GM12864 (cell line): ENCODE results near the gene NEURL1B.
"Not testable (repeated sequence)": the region's sequence is repeated elsewhere in the genome, so short reads cannot be mapped to it uniquely, and the experiment has no call there.

ENCODE experiments used
- DNase-seq: peaks from one replicate; pipeline ENCODE4 v3.0.0-alpha.2; 2011; ENCODE audit warnings: low read depth
- H3K4me3 ChIP-seq: 2 replicates; pipeline ENCODE4 v1.5.1; 2011; ENCODE audit warnings: mild to moderate bottlenecking, low read depth, low read length, control low read depth
- CTCF ChIP-seq: IDR thresholded peaks from 2 replicates; pipeline ENCODE4 v1.5.1; 2011; ENCODE audit warnings: low read depth, mild to moderate bottlenecking, moderate library complexity, low read length, control low read depth, inconsistent platforms; ENCODE audit errors: missing control alignments

The NEURL1B gene

GRCh38 chr5:172595596-172596455 is 45.2 kb upstream of the NEURL1B start:
- no peak for TF ChIP-seq CTCF
- H3K4me3 ChIP-seq = no peak overlapping the region
- no peak for DNase-seq

- DNase-seq = no peak
- no peak for TF ChIP-seq CTCF
- H3K4me3 ChIP-seq = no peak overlapping the region
Observed at GRCh38 chr5:172596638-172597231, 44.3 kb upstream of the NEURL1B start.

- no peak for DNase-seq
- TF ChIP-seq CTCF = no peak
- no peak overlapping the region for H3K4me3 ChIP-seq
Observed at GRCh38 chr5:172597755-172598155, 43.3 kb upstream of the NEURL1B start.

GRCh38 chr5:172598251-172599203 is 42.5 kb upstream of the NEURL1B start:
- H3K4me3 ChIP-seq = no peak overlapping the region
- DNase-seq = no peak
- TF ChIP-seq CTCF = no peak

GRCh38 chr5:172599204-172599567 is 41.9 kb upstream of the NEURL1B start:
- no peak for DNase-seq
- TF ChIP-seq CTCF = no peak
- H3K4me3 ChIP-seq = no peak overlapping the region

GRCh38 chr5:172600571-172600970 is 40.5 kb upstream of the NEURL1B start:
- H3K4me3 ChIP-seq = no peak overlapping the region
- no peak for TF ChIP-seq CTCF
- DNase-seq = no peak

- not testable (repeated sequence) for DNase-seq, H3K4me3 ChIP-seq
Observed at GRCh38 chr5:172601576-172601975, 39.5 kb upstream of the NEURL1B start.
